Non-pigmented ciliary epithelial cell (primary cell): ENCODE data around the gene SPNS2.

ENCODE experiments used
- DNase-seq: peaks from one replicate; pipeline ENCODE4 v3.0.0-alpha.2; 2010; ENCODE audit warnings: low read depth

Gene SPNS2

GRCh38 chr17:4503283-4504025 is 4.8 kb downstream of the SPNS2 start:
- no peak for DNase-seq

- DNase-seq = no peak
Measured at GRCh38 chr17:4504188-4504587, 5.5 kb downstream of the SPNS2 start.

- DNase-seq = no peak
Measured at GRCh38 chr17:4505187-4505586, 6.5 kb downstream of the SPNS2 start.

GRCh38 chr17:4506175-4506813 is 7.6 kb downstream of the SPNS2 start:
- no peak for DNase-seq

- DNase-seq = no peak
Measured at GRCh38 chr17:4506892-4507291, 8.2 kb downstream of the SPNS2 start.

- no peak for DNase-seq
Measured at GRCh38 chr17:4507361-4508111, 8.9 kb downstream of the SPNS2 start.

DNA sequence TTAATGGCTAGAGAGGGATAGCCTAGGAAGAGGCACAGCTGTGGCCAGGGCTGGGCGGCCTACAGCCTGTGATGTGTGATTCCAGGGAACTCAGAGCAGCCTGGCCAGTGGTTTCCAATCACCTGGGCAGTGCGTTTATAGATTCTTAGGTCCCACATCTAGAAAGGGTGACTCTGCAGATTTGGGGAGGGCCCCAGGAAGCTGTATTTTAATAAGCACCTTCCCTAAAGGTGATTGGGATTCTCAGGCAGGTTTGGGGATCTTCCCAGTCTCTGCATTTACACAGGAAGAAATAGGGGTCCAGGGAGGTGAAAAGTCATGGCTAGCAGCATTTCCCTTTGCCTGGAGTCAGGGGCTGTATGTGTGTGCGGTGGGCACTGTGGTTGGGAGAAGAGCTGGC is 9.5 kb downstream of the SPNS2 start:
- no peak for DNase-seq

DNA sequence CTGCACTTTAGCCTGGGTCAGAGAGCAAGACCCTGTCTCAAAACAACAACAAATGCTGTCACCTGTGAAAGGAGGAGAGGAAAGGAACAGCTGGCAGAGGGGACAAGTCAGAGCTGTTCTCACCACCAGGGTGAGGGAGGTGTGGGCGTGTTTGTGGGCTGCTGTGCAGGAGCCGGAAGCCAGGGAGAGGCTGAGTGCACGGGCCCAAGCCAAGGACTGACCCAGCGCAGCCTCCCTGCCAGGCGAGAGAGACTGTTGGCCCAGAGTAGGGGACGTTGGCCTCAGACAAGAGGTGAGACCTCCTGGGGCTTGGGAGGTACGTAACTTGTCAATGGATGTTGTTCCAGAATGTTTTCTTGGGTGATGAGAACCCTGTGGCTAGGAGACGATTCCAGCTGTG is 10.7 kb downstream of the SPNS2 start:
- no peak for DNase-seq

GRCh38 chr17:4509923-4510617 is 11.4 kb downstream of the SPNS2 start:
- DNase-seq = no peak

DNA sequence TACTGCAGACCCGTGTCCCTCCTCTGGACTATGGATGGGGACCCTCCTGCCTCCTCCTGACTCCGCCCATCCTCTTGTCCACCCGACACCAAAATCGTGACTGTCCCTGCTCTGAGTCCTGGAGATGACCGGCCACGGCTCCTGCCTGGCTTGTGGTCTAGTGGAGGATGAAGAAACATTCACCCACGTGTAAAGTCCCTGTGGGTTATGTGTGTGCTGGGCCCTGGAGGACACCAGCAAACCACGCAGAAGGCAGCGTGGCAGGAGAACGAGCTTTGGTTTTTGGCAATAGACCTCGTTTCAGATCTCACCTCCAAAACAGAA is 11.9 kb downstream of the SPNS2 start:
- no peak for DNase-seq

GRCh38 chr17:4511199-4511932 is 12.7 kb downstream of the SPNS2 start:
- DNase-seq = no peak

DNA sequence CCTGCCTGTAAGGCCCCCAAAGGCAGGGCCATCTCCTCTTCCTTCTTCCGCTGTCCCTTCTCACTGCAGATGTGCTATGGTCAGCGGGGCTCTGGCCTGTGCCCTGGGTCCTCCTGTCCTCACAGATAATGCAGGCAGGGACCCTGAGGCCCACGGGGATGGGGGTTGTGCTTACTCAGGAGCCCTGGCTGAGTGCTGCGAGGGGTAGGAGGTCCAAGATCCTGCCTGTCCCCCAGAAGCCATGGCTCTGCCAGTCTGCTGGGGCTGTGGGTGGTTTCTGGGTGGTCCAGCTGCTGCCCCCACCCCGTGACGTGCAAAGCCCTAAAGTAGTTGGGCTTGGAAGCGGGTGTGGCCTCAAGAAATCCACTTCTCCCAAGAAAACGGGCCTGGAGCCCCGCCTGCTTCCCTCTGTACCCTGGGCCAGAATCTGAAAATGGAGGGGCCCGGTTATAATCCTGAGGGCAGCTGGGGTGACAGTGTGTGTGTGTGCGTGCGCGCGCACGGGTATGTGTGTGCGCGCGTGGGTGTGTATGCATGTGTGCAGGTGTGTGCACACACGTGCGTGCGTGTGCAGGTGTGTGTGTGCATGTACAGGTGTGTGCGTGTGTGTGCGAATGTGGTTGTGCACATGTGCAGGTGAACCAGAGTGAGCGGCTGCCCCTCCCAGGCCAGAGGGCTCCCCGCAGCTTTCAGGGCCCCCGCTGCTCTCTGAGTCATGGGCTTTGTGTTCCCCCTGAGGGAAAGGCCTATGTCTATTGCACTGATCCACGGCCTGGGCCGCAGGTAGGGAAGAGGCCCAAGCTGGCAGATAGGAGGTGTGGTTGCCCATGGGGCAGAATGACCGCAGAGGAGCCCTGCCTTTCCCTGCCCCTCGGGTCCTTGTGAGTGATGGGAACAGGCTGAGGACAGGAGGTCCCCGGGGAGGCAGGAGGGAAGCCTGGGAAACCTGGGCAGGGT is 13.8 kb downstream of the SPNS2 start:
- no peak for DNase-seq

DNA sequence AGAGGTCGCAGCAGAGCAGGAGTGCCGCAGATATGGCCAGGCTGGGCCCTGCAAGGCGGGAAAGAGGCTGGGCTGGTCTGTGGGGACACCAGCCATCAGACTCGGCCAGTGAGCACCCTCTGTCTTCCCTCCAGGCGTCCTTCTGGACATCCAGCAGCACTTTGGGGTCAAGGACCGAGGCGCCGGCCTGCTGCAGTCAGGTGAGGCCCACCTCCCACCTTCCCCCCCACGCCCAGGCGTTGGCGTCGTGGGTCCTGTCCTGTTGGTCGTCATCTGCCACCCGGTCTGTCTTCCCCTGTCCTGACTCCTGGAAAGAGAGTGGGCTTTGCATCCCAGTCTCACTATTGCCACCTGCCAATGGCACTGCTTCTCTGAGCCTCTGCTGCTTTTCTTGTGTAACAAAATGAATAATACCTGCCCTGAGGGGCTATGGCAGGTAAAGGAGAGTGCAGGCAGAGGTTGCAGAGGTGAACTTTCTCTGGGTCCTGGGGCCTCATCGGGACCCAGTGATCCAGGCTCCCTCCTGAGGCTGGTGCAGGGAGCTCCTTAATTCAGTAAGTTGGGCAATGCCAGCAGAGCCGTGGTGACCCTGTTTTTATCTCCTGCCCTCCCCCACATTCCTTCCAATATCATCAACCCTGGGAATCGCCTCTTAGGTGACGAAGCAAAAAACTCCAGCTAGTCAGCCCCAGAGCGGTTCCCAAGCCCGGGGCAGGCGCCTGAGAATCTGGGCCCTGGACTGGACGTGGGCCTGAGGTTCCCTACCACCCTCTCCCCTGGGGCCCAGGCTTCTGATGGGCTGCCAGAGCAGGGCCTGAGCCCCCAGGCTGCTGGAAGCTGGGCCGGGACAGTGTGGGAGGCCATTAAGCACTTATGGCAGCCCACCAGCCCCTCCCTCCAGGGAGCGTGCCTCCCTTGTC is 14.7 kb downstream of the SPNS2 start:
- DNase-seq = no peak

- DNase-seq = no peak
Measured at GRCh38 chr17:4514206-4514605, 15.5 kb downstream of the SPNS2 start.

- no peak for DNase-seq
Measured at GRCh38 chr17:4514779-4515178, 16.1 kb downstream of the SPNS2 start.

DNA sequence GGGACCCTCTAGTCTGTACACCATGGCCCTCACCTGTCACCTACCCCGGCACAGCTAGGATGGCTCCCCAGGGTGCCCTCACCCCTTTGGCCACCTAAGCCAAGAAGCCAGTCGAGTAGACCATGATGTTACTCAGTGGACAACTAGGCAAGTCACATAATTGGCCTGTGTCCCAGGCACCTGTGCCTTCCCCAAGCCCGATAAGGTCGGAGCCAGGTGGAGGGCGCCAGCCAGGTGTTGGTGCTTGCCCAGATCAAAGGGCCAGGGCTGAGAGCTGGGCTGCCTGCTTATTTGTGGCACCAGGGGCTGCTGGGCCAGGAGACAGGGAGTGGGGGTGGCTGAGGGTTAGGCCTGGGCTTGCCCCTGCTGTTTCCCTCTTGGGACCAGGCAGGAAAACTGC is 16.8 kb downstream of the SPNS2 start:
- no peak for DNase-seq

DNA sequence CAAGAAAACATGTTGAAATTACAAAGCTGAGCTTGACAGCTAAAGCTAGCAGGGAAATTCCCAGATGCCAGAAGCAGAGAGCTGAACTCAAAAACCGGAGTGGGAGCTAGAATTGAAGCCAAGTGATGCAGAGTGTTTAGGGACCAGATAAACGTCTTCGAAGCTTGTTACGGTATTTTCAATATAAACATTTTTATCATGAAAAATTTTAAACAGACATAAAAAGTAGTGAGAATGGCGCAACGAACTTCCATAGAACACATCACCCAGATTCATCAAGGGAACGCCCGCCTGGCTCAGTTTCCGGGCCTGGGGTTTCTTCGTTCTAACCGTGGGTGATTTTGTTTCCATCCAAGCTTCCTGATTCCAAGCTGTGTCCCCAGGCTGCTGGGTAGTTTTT is 18.1 kb downstream of the SPNS2 start:
- DNase-seq = no peak

GRCh38 chr17:4518901-4519300 is 20.2 kb downstream of the SPNS2 start:
- no peak for DNase-seq

- DNase-seq = no peak
Measured at GRCh38 chr17:4519361-4519788, 20.7 kb downstream of the SPNS2 start.
